LHCN-M2 (cell line): ENCODE data around the gene NRG3. TPM values are rescaled to one million over a fixed set of nuclear protein-coding genes. Genes with fewer than 3 reads are reported as not detected.

Source experiments
- DNase-seq: peaks from one replicate; pipeline ENCODE4 v3.0.0-alpha.2; 2012; ENCODE audit warnings: low read depth
- total RNA-seq: library from RNA; depleted of rRNA; stranded (reverse); fragments of >200 nt; gene quantifications from 2 replicates; pipeline ENCODE4 v1.2.3, GENCODE V29; 2014

The NRG3 gene
- total RNA-seq, 1 experiment from 2014 or later, result not detected

GRCh38 chr10:82084904-82085303 lies 209.9 kb downstream of the NRG3 start:
- DNase-seq, result no peak

DNA sequence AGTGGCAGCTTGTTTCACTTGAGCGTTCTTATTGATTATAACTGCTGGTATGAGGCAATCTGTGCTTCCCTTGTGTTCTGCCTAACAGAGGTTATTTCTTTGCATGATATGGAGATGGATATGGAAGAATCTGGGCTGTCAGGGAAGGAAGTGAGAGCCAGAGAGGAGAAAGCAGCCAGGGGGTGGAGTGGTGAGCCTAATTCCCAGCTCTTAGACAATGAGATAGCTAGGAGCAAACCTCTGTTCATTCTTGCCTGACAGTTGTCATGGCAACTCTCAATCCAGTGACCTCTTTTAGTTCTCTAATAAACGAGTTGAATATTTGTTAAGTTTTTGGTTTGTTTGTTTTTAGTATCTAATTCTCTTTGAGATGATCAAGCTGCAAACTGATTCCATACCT lies 214.3 kb downstream of the NRG3 start:
- no peak for DNase-seq

GRCh38 chr10:82091413-82091812 lies 216.4 kb downstream of the NRG3 start:
- no peak for DNase-seq

DNA sequence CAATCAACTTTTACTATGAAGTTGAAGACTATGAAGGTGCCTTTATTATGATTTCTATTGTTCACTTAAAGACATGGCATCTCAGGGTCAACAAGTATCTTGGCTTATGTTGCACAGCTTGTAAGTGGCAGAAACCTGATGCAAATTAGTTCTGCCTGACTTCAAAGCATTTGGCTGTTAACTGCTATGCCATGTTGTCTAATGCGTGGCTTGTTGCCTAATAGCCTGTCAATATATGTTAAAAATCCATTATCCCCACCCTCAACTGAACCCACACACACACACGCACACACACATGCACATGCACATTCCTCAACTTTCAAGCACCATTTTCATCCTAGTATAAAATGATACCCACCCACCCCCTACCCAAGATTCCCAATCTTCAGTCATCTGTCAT lies 217.1 kb downstream of the NRG3 start:
- DNase-seq, result no peak

DNA sequence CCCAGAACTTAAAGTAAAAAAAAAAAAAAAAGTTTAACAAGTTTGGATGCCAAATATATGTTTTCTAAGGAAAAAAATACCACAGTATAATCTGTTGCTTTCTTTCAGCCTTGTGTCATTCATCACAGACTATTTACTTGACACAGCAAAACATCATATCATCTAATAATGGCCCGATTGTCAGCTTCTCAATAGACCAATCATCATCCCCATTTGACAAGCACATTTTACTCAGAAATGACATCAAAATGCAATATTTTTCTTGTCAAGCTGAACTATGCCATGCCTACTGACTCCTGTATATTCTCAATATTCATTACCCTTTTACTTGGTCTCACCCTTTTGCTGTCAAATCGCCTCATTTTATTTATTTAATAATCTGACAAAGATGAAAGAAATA lies 249.7 kb downstream of the NRG3 start:
- DNase-seq, result no peak

DNA sequence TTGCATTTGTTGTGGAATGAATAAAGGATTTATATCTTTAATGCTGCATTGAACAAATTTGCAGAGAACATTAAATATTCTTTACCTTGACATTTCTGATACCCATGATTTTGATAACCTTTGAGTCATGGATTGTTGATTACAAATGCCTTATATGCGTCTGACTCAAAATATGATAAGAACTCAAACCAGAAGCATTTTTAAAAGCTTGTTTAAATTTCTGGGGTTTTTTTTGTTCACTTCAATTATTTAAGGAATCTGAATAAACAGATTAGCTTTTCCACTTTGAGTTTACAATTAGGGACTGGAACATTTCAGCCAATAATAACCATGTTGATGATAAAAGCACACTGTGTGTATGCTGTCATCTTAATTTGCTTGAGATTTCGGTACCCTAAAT lies 253.5 kb downstream of the NRG3 start:
- DNase-seq, result no peak

DNA sequence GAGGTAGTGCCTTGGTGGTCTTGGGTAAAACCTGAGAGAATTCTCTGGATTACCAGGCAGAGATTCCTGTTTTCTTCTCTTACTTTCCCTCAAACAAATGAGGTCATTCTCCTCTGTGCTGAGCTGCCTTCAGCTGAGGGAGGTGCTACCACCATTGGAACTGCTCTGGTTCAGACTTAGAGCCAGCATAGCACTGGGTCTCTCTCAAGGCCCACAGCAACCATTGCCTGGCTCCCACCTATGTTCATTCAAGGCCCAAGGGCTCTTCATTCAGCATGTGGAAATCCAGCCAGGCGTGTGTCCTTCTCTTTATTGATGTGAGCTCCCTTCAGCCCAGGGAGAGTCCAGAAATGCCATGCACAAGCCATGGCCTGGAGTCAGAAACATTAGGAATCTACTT lies 261.1 kb downstream of the NRG3 start:
- no peak for DNase-seq

- DNase-seq, result no peak
Measured at GRCh38 chr10:82144153-82144552, 269.2 kb downstream of the NRG3 start.

DNA sequence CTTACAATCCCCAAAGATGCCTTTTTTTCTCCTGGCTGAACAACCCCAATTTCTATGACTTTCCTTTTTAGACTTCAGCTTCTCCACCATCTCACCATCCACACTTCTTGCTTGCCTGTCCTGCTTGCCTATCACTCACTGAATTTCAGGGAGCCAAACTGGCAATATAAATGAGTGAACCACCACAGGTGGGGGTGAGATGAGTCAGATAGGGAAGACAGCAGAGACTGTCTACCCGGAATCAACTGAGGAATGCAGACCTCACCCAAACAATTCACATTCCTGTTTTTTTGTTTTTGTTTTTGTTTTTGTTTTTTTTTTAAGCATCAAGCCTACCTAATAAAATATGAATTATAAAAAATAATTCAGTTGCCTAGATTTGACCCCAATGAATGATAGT lies 273.8 kb downstream of the NRG3 start:
- DNase-seq, result no peak

- no peak for DNase-seq
Measured at GRCh38 chr10:82149674-82150073, 274.7 kb downstream of the NRG3 start.

- no peak for DNase-seq
Measured at GRCh38 chr10:82150123-82150900, 275.3 kb downstream of the NRG3 start.

- no peak for DNase-seq
Measured at GRCh38 chr10:82160307-82160706, 285.3 kb downstream of the NRG3 start.

GRCh38 chr10:82161264-82161663 lies 286.3 kb downstream of the NRG3 start:
- no peak for DNase-seq

DNA sequence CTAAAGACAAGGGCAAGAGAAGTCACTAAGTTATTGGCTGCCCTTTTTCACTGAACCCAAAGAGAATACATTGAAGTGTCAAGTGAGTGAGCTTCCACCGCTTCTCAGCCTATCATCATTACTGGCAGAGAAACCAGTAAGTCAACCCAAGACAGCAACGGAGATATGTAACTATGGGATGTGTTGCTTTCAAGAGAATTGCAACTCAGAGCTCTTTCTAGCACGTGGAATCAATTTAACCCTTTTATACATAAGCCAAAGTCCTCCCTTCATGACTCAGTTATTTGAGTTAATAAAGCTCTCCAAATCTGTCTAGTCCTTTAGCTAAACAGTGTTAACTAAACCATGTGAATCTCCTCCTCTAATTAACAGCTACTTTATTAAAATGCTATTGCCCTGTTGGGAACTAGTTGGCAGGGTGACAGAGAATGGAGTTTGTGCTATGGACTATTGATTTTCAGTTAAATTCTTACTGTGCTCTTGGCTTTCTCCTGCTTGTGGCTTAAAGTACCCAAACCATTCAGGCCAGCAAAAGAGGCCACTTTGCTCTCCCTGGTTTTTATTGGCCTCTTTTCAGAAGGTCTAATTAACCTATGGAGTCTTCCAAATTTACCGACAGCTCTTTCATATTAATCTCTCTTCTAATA lies 287.7 kb downstream of the NRG3 start:
- DNase-seq, result no peak

- DNase-seq, result no peak
Measured at GRCh38 chr10:82171899-82172298, 296.9 kb downstream of the NRG3 start.

GRCh38 chr10:82176587-82176986 lies 301.6 kb downstream of the NRG3 start:
- no peak for DNase-seq

DNA sequence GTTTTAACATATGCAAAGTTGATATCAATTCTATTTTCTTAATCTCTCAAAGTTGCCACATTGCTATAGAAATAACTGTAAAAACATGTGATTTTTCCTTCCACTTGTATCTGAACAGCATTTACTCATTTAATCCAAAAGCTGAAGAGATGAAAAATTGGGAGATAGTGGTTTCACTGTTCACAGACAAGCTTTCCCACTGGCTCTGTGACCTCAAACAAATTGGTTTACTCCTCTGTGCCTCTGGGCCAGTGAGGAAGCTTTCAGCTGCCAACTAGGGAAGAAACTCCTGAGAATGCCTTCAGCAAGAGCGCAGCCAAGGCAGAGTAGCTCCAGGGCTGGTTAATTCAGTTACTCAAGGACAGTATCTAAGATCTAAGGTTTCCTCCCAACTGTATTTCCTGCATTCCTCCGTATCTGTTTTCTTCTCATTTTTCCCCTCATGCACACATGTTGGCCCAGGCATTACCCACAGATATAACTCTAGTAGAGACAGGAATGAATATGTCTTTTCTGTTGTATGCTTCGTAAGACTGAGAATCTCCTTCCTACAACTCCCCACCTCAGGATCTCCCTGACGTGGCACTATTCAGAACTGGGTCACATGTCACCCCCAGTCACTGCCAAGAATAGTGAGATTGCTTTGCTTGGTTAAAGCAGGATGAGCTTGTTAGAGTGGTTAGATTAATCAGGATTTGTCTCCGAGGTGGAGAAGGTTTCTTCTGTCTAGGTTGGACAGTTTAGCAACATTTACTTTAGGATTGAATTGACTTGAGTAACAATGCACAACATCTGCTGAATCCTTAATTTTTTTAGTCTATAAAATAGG lies 315.7 kb downstream of the NRG3 start:
- no peak for DNase-seq

DNA sequence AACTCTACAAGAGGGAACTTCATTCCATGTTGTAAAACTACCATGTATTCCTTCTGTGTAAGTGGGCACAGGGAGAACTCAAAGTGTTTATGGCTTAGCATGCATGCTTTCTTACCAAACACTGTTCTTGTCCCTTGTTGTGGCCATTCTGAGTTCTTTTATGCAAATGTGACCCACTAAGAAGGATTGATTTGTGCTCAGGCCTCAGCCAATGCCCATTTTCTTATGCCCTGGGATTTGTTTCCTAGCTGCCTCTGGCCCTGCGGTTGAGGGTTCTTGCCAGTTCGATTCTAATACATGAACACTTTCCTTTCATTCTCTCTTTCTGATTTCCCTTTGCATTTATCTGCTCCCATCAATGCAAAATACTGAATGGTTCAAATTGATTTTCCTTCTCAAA lies 316.7 kb downstream of the NRG3 start:
- no peak for DNase-seq

DNA sequence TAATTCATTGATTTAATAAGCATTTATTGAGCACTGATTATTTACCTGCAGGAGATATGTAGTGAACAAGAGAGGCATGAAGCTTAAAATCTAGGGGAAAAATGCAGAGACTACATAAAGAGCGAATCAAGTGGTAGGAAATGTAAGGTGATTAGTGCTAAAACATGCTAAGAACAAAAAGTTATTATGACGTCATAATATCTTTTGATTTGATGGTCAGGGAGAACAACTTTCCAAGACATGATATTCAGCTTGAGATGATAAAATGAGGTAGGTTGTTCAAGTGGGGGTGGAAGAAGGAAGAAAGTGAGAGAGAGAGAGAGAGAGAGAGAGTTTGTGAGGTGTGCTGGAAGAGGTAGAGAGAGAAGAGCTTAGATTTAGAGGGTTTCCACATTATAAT lies 317.7 kb downstream of the NRG3 start:
- no peak for DNase-seq

DNA sequence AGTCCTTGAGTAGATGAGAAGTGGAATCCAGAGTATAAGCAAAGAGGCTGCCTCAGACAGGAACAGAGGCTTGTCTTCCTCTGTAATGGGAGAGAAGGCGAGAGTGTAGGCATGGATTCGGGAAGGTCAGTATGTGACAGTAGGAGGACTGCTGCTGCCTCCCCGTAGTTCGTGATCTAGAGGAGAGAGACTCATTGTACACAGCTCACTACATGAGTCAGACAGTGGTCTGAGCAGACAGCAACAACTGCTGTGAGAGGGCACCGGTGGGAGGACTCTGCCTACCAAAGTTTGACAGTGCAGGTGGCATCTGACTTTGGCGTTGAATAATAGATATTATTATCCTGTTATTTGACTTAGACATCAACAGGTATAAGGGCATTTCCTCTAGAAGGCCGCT lies 319.4 kb downstream of the NRG3 start:
- no peak for DNase-seq

- DNase-seq, result no peak
Measured at GRCh38 chr10:82206831-82207230, 331.8 kb downstream of the NRG3 start.

- no peak for DNase-seq
Measured at GRCh38 chr10:82208726-82209125, 333.7 kb downstream of the NRG3 start.

- DNase-seq, result no peak
Measured at GRCh38 chr10:82210331-82210730, 335.3 kb downstream of the NRG3 start.
